Endothelial cell of umbilical vein (primary cell): ENCODE results near the gene PGBD5. TPM values are rescaled to one million over a fixed set of nuclear protein-coding genes. Genes with fewer than 3 reads are reported as not detected.

Experiments
- BruUV-seq: library from RNA; stranded (reverse); fragments of 400-500 nt; replicated peaks from 2 replicates; lab custom pipeline; 2021; lab: Mats Ljungman, UMichigan
- CTCF ChIA-PET: fragments of 300-600, 350-600 bp; sonication (Branson Sonifier 250); formaldehyde crosslinking; loops from one replicate; lab custom pipeline; 2021; ENCODE audit warnings: antibody characterized with exemption, inconsistent platforms; lab: Charles Lee
- POLR2A ChIA-PET: fragments of 300-600, 350-600 bp; sonication (Branson Sonifier 250); formaldehyde crosslinking; loops from one replicate; lab custom pipeline; 2021; ENCODE audit warnings: antibody characterized with exemption, inconsistent platforms; lab: Charles Lee
- DNase-seq: peaks from one replicate; pipeline ENCODE4 v3.0.0-alpha.2; 2011; ENCODE audit warnings: low read depth, low spot score
- FAIRE-seq: peaks from 2 replicates; lab custom pipeline; 2011; peaks lifted over from hg19 to GRCh38; lab: Jason Lieb, UNC
- H2AFZ ChIP-seq: 2 replicates; pipeline ENCODE4 v1.6.0; 2012; ENCODE audit warnings: low read depth, low read length, control low read depth, inconsistent platforms
- H3K27ac ChIP-seq: 2 replicates; pipeline ENCODE4 v1.5.1; 2011; ENCODE audit warnings: low read depth, mild to moderate bottlenecking, control low read depth, low read length, moderate library complexity; ENCODE audit not compliant: insufficient read depth
- H3K27me3 ChIP-seq, 2 experiments: 2 replicates each; pipeline versions ENCODE4 v1.6.0 to v1.6.1; 2011; ENCODE audit warnings: low read length in 2 of 2, mixed read lengths in 1 of 2; ENCODE audit not compliant: control insufficient read depth in 2 of 2, insufficient read depth in 2 of 2
- H3K36me3 ChIP-seq, 2 experiments: 2 replicates in 1 of 2; 3 replicates in 1 of 2; pipeline ENCODE4 v1.5.1; 2011; ENCODE audit warnings: low read length in 2 of 2, mild to moderate bottlenecking in 1 of 2, moderate library complexity in 1 of 2; ENCODE audit not compliant: control insufficient read depth in 2 of 2, insufficient read depth in 2 of 2; ENCODE audit errors: extremely low read depth in 1 of 2
- H3K4me1 ChIP-seq: 3 replicates; pipeline ENCODE4 v1.5.1; 2011; ENCODE audit warnings: mild to moderate bottlenecking, low read length; ENCODE audit not compliant: control insufficient read depth, insufficient read depth; ENCODE audit errors: extremely low read depth
- H3K4me2 ChIP-seq: 2 replicates; pipeline ENCODE4 v1.6.1; 2011; ENCODE audit warnings: low read length, control low read depth, mixed read lengths; ENCODE audit not compliant: insufficient read depth
- H3K4me3 ChIP-seq, 3 experiments: fragments of 200-600 bp in 1 of 3; sonication (generic), shearing (Covaris generic) in 1 of 3; replicated peaks in 1 of 3; 2 replicates each; pipeline ENCODE4 v1.5.1; 2011 to 2016; ENCODE audit warnings: control low read depth in 3 of 3, low read length in 3 of 3, mild to moderate bottlenecking in 2 of 3, inconsistent platforms in 1 of 3, low read depth in 1 of 3, moderate library complexity in 1 of 3; ENCODE audit not compliant: insufficient read depth in 1 of 3
- H3K79me2 ChIP-seq: 2 replicates; pipeline ENCODE4 v1.6.0; 2012; ENCODE audit warnings: low read length, inconsistent platforms; ENCODE audit not compliant: control insufficient read depth, insufficient read depth
- H3K9ac ChIP-seq: replicated peaks from 2 replicates; pipeline ENCODE3; 2011; ENCODE audit warnings: low read length, control low read depth; ENCODE audit not compliant: insufficient read depth; ENCODE audit errors: extremely low read depth
- H3K9me1 ChIP-seq: replicated peaks from 3 replicates; pipeline ENCODE4 v1.6.0; 2011; ENCODE audit warnings: mild to moderate bottlenecking, low read length; ENCODE audit not compliant: control insufficient read depth, insufficient read depth; ENCODE audit errors: extremely low read depth
- H3K9me3 ChIP-seq: replicated peaks from 2 replicates; pipeline ENCODE4 v1.5.1; 2012; ENCODE audit warnings: low read length, inconsistent platforms; ENCODE audit not compliant: control insufficient read depth, insufficient read depth
- H4K20me1 ChIP-seq: replicated peaks from 2 replicates; pipeline ENCODE3; 2011; ENCODE audit warnings: mild to moderate bottlenecking, low read length; ENCODE audit not compliant: control insufficient read depth, insufficient read depth; ENCODE audit errors: extremely low read depth
- EZH2 ChIP-seq: IDR thresholded peaks from 2 replicates; pipeline ENCODE4 v1.6.1; 2012; ENCODE audit warnings: borderline replicate concordance, low read depth, mild to moderate bottlenecking, moderate library complexity, low read length, inconsistent platforms; ENCODE audit not compliant: severe bottlenecking
- FOS ChIP-seq: IDR thresholded peaks from 2 replicates; pipeline ENCODE4 v1.6.1; 2011; ENCODE audit warnings: mild to moderate bottlenecking, low read length, moderate library complexity, borderline replicate concordance; ENCODE audit not compliant: insufficient read depth
- GATA2 ChIP-seq: IDR thresholded peaks from 2 replicates; pipeline ENCODE4 v1.7.0; 2011; ENCODE audit warnings: low read depth, mild to moderate bottlenecking, moderate library complexity, mixed read lengths, low read length; ENCODE audit not compliant: insufficient read length, insufficient read depth
- JUN ChIP-seq: IDR thresholded peaks from 2 replicates; pipeline ENCODE4 v1.6.1; 2011; ENCODE audit warnings: borderline replicate concordance, low read depth; ENCODE audit not compliant: insufficient read length, insufficient read depth
- MAX ChIP-seq: IDR thresholded peaks from 2 replicates; pipeline ENCODE4 v1.6.1; 2011; ENCODE audit not compliant: insufficient read depth, insufficient read length
- MYC ChIP-seq: IDR thresholded peaks from one replicate; pipeline ENCODE4 v1.6.1; 2011; ENCODE audit warnings: mild to moderate bottlenecking, low read depth, low read length
- POLR2A ChIP-seq: IDR thresholded peaks from 2 replicates; pipeline ENCODE4 v1.6.1; 2012; ENCODE audit warnings: low read depth, mild to moderate bottlenecking, control low read depth, low read length
- POLR2AphosphoS5 ChIP-seq: IDR thresholded peaks from 2 replicates; pipeline ENCODE4 v1.6.1; 2012; ENCODE audit warnings: low read depth, mild to moderate bottlenecking, control low read depth, low read length, moderate library complexity; ENCODE audit not compliant: insufficient read depth
- dilution Hi-C: fragments of 300-500 bp; cut with MboI; formaldehyde crosslinking; loops from one replicate; pipeline ENCODE4 v1.15.0; 2019; ENCODE audit warnings: low sequenced_read_pairs; ENCODE audit not compliant: extremely low pct_ligation_motif_present
- intact Hi-C: fragments of 100-400 bp; cut with micrococcal nuclease; formaldehyde crosslinking; loops from one replicate; pipeline ENCODE4 v1.10.0; 2022
- polyA plus RNA-seq, 4 experiments: library from polyadenylated mRNA; depleted of rRNA in 3 of 4; stranded (reverse) in 3 of 4; unstranded in 1 of 4; fragments of >200 nt; gene quantifications; 2 replicates each; pipeline versions ENCODE4 v1.2.1 to v1.2.3, GENCODE V29; 2011 to 2012; ENCODE audit warnings: missing spikeins in 1 of 4
- total RNA-seq: library from RNA; stranded (reverse); gene quantifications from 2 replicates; pipeline ENCODE4 v1.2.3, GENCODE V29; 2021
- TF ChIP-seq, protein P1 (sequence below), 2 donors: IDR thresholded peaks; 1 replicate in 1 of 2; 2 replicates in 1 of 2; pipeline ENCODE4 v1.5.1; 2011; ENCODE audit warnings: low read length in 2 of 2, mild to moderate bottlenecking in 2 of 2, moderate library complexity in 2 of 2, control low read depth in 1 of 2, inconsistent platforms in 1 of 2, low read depth in 1 of 2; ENCODE audit not compliant: insufficient read depth in 1 of 2; ENCODE audit errors: extremely low read depth in 1 of 2

PGBD5 gene
- total and polyA plus RNA-seq, 2 donors (not counting 3 experiments of a cell fraction or from before 2014, with no cell fraction given), result 0.03 TPM; not detected in 1

DNA sequence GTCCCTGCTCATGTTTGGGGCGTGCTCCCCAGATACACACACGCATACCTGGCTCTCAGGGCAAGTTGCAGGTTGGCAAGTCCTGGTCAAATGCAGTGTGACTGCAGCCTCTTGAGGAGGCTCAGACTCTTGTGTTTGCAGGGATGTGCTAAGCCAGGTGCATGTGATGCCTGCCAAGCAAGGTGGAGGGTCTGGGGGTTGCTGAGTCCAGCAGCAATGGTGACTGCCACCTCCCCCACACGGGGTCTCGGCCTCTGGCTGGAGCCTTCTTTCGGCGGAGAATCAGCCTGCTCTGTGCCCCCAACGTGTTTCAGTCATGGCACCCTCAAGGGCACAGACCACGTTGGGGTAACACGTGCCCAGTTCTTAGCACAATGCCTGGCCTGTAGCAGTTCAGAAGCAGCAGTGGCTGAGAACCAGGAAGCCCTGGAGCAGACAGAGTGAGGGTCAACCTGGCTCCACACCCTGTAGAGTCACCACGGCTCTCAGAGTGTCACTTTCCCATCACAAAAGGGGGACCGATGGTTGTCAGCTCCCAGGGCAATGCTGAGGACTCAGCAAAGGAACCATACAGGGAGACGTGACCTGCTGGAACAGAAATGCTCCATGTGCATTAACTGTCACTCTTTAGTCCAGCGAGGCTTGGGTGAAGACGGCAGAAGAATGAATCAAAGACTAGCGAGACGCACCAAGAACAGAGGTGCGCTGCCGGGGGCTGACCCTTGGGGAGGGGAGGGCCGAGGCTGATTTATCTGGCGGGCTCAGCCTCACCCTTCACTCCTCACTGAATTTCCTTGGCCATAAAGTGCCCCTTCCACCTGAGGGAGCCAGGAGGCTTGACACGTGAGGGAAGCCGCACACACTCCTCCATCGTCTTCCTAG is 109.0 kb downstream of the PGBD5 start:
- H3K4me2 ChIP-seq, result no peak overlapping the region
- H3K4me1 ChIP-seq, result no peaks in the 10 kb centered on the region
- dilution Hi-C loops (no loop called here), intact Hi-C loops (loop anchor here (10.0 kb wide), 2 partner anchors 422 to 472 kb away; no protein-coding TSS in a partner anchor)
- no peaks in the 10 kb centered on the region for H3K9me3 ChIP-seq
- H2AFZ ChIP-seq, result no peak overlapping the region
- H3K36me3 ChIP-seq, result no peaks in the 10 kb centered on the region
- H3K4me3 ChIP-seq, result no peak overlapping the region
- POLR2A ChIA-PET, result no interaction called here
- no peak overlapping the region for H3K9ac ChIP-seq
- no TSS peak for BruUV-seq
- no peaks in the 10 kb centered on the region for H3K79me2 ChIP-seq
- TF ChIP-seq MAX (no peak), JUN (no peak), MYC (no peak), POLR2A (no peak), GATA2 (no peak), FOS (no peak), EZH2 (no peak), POLR2AphosphoS5 (no peak)
- TF ChIP-seq, protein P1, sequence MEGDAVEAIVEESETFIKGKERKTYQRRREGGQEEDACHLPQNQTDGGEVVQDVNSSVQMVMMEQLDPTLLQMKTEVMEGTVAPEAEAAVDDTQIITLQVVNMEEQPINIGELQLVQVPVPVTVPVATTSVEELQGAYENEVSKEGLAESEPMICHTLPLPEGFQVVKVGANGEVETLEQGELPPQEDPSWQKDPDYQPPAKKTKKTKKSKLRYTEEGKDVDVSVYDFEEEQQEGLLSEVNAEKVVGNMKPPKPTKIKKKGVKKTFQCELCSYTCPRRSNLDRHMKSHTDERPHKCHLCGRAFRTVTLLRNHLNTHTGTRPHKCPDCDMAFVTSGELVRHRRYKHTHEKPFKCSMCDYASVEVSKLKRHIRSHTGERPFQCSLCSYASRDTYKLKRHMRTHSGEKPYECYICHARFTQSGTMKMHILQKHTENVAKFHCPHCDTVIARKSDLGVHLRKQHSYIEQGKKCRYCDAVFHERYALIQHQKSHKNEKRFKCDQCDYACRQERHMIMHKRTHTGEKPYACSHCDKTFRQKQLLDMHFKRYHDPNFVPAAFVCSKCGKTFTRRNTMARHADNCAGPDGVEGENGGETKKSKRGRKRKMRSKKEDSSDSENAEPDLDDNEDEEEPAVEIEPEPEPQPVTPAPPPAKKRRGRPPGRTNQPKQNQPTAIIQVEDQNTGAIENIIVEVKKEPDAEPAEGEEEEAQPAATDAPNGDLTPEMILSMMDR (IDR thresholded peaks at IDR 0.05; ENCODE audit: extremely low read depth in 1 of 2, insufficient read depth in 1 of 2, low read depth in 1 of 2, low read length in 2 of 2), result no peak
- H3K27ac ChIP-seq, result no peak overlapping the region
- H3K27me3 ChIP-seq, result no peaks in the 10 kb centered on the region
- FAIRE-seq (no peak), DNase-seq (no peak)
- CTCF ChIA-PET, result no interaction called here
- no peaks in the 10 kb centered on the region for H3K9me1 ChIP-seq
- no peaks in the 10 kb centered on the region for H4K20me1 ChIP-seq
